GM12873 (cell line): ENCODE results near the gene EIF4G3.

Experiments used
- CTCF ChIP-seq: IDR thresholded peaks from 2 replicates; pipeline ENCODE4 v1.5.1; 2012; ENCODE audit warnings: low read depth, mild to moderate bottlenecking, moderate library complexity, low read length, control low read depth; ENCODE audit not compliant: insufficient read depth; ENCODE audit errors: missing control alignments

The EIF4G3 gene

GRCh38 chr1:20972855-20973254 lies 203.8 kb downstream of the EIF4G3 start:
- TF ChIP-seq CTCF, result no peak

GRCh38 chr1:20964540-20965484 lies 211.9 kb downstream of the EIF4G3 start:
- TF ChIP-seq CTCF, result peak; percentile 31

GRCh38 chr1:20962576-20963258 lies 214.0 kb downstream of the EIF4G3 start:
- no peak for TF ChIP-seq CTCF

- TF ChIP-seq CTCF, result no peak
Observed at GRCh38 chr1:20958430-20958829, 218.3 kb downstream of the EIF4G3 start.

GRCh38 chr1:20956272-20956671 lies 220.4 kb downstream of the EIF4G3 start:
- TF ChIP-seq CTCF, result no peak

- no peak for TF ChIP-seq CTCF
Observed at GRCh38 chr1:20950679-20951078, 226.0 kb downstream of the EIF4G3 start.

- TF ChIP-seq CTCF, result no peak
Observed at GRCh38 chr1:20949871-20950590, 226.7 kb downstream of the EIF4G3 start.
